ENCODE data around the gene CHST6.

- no peak for TF ChIP-seq CTCF (conservative IDR thresholded peaks at IDR 0.05; ENCODE audit: low read depth, low read length)
- no peak for TF ChIP-seq EZH2phosphoT487 (IDR thresholded peaks at IDR 0.05; ENCODE audit: borderline replicate concordance, low read length)
Observed at GRCh38 chr16:75506107-75506506, 10.9 kb upstream of the CHST6 start.
